Esophagus squamous epithelium (tissue), 5 donors: Measurements from ENCODE around the gene TESK1. TPM values are rescaled to one million over a fixed set of nuclear protein-coding genes. Genes with fewer than 3 reads are reported as not detected.

ENCODE experiments used
- DNase-seq: peaks from one replicate; lab custom pipeline; 2025; lab: John Stamatoyannopoulos, UW
- H3K27ac ChIP-seq, 4 donors: fragments of 200-600 bp; sonication (generic); one replicate each; pipeline ENCODE4 v1.5.1; 2016 to 2019; ENCODE audit warnings: mild to moderate bottlenecking in 1 of 4
- H3K27me3 ChIP-seq, 4 donors: fragments of 200-600 bp; sonication (generic); 1 replicate in 3 of 4; 2 replicates in 1 of 4; pipeline versions ENCODE4 v1.5.1 to v1.6.0; 2017 to 2021; ENCODE audit warnings: antibody characterized with exemption in 1 of 4
- H3K36me3 ChIP-seq, 3 donors: fragments of 200-600 bp; sonication (generic); one replicate each; pipeline ENCODE4 v1.5.1; 2016 to 2019
- H3K4me1 ChIP-seq, 3 donors: fragments of 200-600 bp; sonication (generic); one replicate each; pipeline ENCODE4 v1.5.1; 2017 to 2019
- H3K4me3 ChIP-seq, 4 donors: fragments of 200-600 bp; sonication (generic); 1 replicate in 3 of 4; 2 replicates in 1 of 4; pipeline ENCODE4 v1.5.1; 2016 to 2019; ENCODE audit warnings: mild to moderate bottlenecking in 2 of 4, moderate library complexity in 1 of 4
- H3K9me3 ChIP-seq, 3 donors: fragments of 200-600 bp; sonication (generic); one replicate each; pipeline ENCODE4 v1.5.1; 2016 to 2019
- CTCF ChIP-seq, 6 experiments: fragments of 450-650 bp in 4 of 6; fragments of 200-600 bp in 2 of 6; sonication (generic) in 2 of 6; IDR thresholded peaks; one replicate each; pipeline ENCODE4 v1.5.1; 2016 to 2019; ENCODE audit warnings: antibody characterized with exemption in 6 of 6, mild to moderate bottlenecking in 4 of 6, moderate library complexity in 4 of 6
- POLR2A ChIP-seq, 4 donors: fragments of 450-650 bp; IDR thresholded peaks; one replicate each; pipeline ENCODE4 v1.6.1; 2017; ENCODE audit warnings: antibody characterized with exemption in 4 of 4, mild to moderate bottlenecking in 4 of 4, moderate library complexity in 3 of 4
- WGBS, 2 donors: methylation state at CpG; one replicate each; pipeline ENCODE4 v1.1.5; 2018; 5-methylcytosine and 5-hydroxymethylcytosine counted together
- intact Hi-C: fragments of 100-400 bp; cut with DNase I; formaldehyde crosslinking; loops from one replicate; pipeline ENCODE4 v1.15.0; 2022
- total RNA-seq, 4 donors: library from RNA; depleted of rRNA; stranded (reverse); fragments of >200 nt; gene quantifications; one replicate each; pipeline ENCODE4 v1.1.0, GENCODE V29; 2016
- donor health status: DM: yes; HTN: yes; CAD: no.

The TESK1 gene
- total RNA-seq, 4 donors from 2014 or later: 10.1 to 22.1 (median 14.4) TPM

GRCh38 chr9:35646533-35647265 is 41.6 kb downstream of the TESK1 start:
- peak; percentile 57 for DNase-seq
- intact Hi-C loops: no loop called here
- Histone ChIP-seq H3K4me1 (peaks cover 8 to 63% (median 15%) of the 10 kb centered on the region in 3 donors), H3K27me3 (no peaks in the 10 kb centered on the region), H3K36me3 (no peaks in the 10 kb centered on the region), H3K9me3 (no peaks in the 10 kb centered on the region), H3K4me3 (peak overlapping the region; percentile 35 to 75 (median 60)), H3K27ac (peak overlapping the region; percentile 79 to 94 (median 88))
- 1% methylated on average over 10 to 19 of the region's 58 CpGs for WGBS, 2 donors
- TF ChIP-seq CTCF (IDR thresholded peaks at IDR 0.05) (peak; percentile 93 to 99 (median 98)), POLR2A (IDR thresholded peaks at IDR 0.05) (peak in 3 of 4 donors; percentile 10 to 92 (median 84))

- intact Hi-C loops: no loop called here
- no peaks in the 10 kb centered on the region for H3K9me3 ChIP-seq
- H3K4me3 ChIP-seq: peak overlapping the region in 3 of 4 donors; percentile 11 to 55 (median 37)
- DNase-seq: no peak
- no peaks in the 10 kb centered on the region for H3K27me3 ChIP-seq
- TF ChIP-seq CTCF (IDR thresholded peaks at IDR 0.05): no peak
- TF ChIP-seq POLR2A (IDR thresholded peaks at IDR 0.05): no peak
- WGBS, 2 donors: 47 to 51% methylated on average over 8 to 14 of the region's 26 CpGs
- peaks cover 8 to 61% (median 27%) of the 10 kb centered on the region in 3 donors for H3K4me1 ChIP-seq
- peak overlapping the region; percentile 3 to 78 (median 48) for H3K27ac ChIP-seq
- H3K36me3 ChIP-seq: no peaks in the 10 kb centered on the region
Observed at GRCh38 chr9:35649431-35650340, 44.6 kb downstream of the TESK1 start.

- intact Hi-C loops: no loop called here
- Histone ChIP-seq H3K36me3 (no peaks in the 10 kb centered on the region), H3K27me3 (no peaks in the 10 kb centered on the region), H3K27ac (peak within 1 kb of the TSS; percentile 3 to 78 (median 48)), H3K4me3 (peak within 1 kb of the TSS; percentile 2 to 55 (median 24)), H3K9me3 (no peaks in the 10 kb centered on the region), H3K4me1 (peaks cover 8 to 54% (median 23%) of the 10 kb centered on the region in 3 donors)
- no peak for TF ChIP-seq CTCF (IDR thresholded peaks at IDR 0.05)
- DNase-seq: no peak
- 62 to 81% methylated on average over 7 to 14 of the region's 22 CpGs for WGBS, 2 donors
Observed at GRCh38 chr9:35650341-35651158, 45.5 kb downstream of the TESK1 start, which contains the start of gene SIT1. TSS of gene SIT1 (minus strand) at chr9:35650931. CDS start at chr9:35650853, 78 bp downstream.

- Histone ChIP-seq H3K9me3 (no peaks in the 10 kb centered on the region), H3K36me3 (no peaks in the 10 kb centered on the region), H3K27me3 (no peaks in the 10 kb centered on the region), H3K27ac (peak overlapping the region in 1 of 4 donors; percentile 9), H3K4me3 (no peak overlapping the region), H3K4me1 (peaks cover 5 to 46% (median 23%) of the 10 kb centered on the region in 3 donors)
- no peak for DNase-seq
- intact Hi-C loops: no loop called here
- 68 to 79% methylated on average over 7 of the region's 7 CpGs for WGBS, 2 donors
- TF ChIP-seq CTCF (IDR thresholded peaks at IDR 0.05) (no peak), POLR2A (IDR thresholded peaks at IDR 0.05) (no peak)
Observed at GRCh38 chr9:35651956-35652828, 47.1 kb downstream of the TESK1 start.
